Prostate gland (tissue), 2 donors: ENCODE results near the gene RNF157.

ENCODE experiments used
- CTCF ChIP-seq, 4 experiments: fragments of 200-600 bp in 2 of 4; fragments of 450-650 bp in 2 of 4; sonication (generic) in 2 of 4; IDR thresholded peaks; 1 replicate in 3 of 4; 2 replicates in 1 of 4; pipeline ENCODE4 v1.5.1; 2016 to 2019; ENCODE audit warnings: antibody characterized with exemption in 4 of 4, mild to moderate bottlenecking in 2 of 4, moderate library complexity in 2 of 4
- POLR2A ChIP-seq: fragments of 450-650 bp; IDR thresholded peaks from one replicate; pipeline ENCODE4 v1.6.1; 2016; ENCODE audit warnings: antibody characterized with exemption, mild to moderate bottlenecking
- POLR2AphosphoS5 ChIP-seq: sonication (generic); formaldehyde crosslinking; IDR thresholded peaks from one replicate; pipeline ENCODE4 v1.6.1; 2017; ENCODE audit warnings: antibody characterized with exemption

- peak in 1 of 4 experiments; percentile 19 for TF ChIP-seq CTCF (IDR thresholded peaks at IDR 0.05)
- TF ChIP-seq POLR2A = peak; percentile 67
- TF ChIP-seq POLR2AphosphoS5 = peak; percentile 67
These were observed 98.9 kb downstream of the RNF157 start, which contains the start of gene FOXJ1 for GRCh38 chr17:76141212-76142038.
